ENCODE data around the gene TNFSF11. TPM values are rescaled to one million over a fixed set of nuclear protein-coding genes. Genes with fewer than 3 reads are reported as not detected.

Gene TNFSF11
- total and polyA plus RNA-seq, 2 experiments from 2014 or later, result not detected

- Histone ChIP-seq H3K4me1 (ENCODE audit: low read depth) (no peaks in the 10 kb centered on the region), H3K4me3 (no peak overlapping the region), H3K27me3 (no peaks in the 10 kb centered on the region), H3K9me3 (ENCODE audit: low read depth) (no peaks in the 10 kb centered on the region), H3K27ac (no peak overlapping the region), H3K36me3 (no peaks in the 10 kb centered on the region)
- DNase-seq (ENCODE audit: low read depth in 1 of 2, low spot score in 1 of 2), result peak in 1 of 2 donors; percentile 15
- no peak for TF ChIP-seq CTCF (IDR thresholded peaks at IDR 0.05; ENCODE audit: low read depth, low read length)
These were observed 75.9 kb downstream of the TNFSF11 start for GRCh38 chr13:42649831-42650230.

GRCh38 chr13:42650506-42650905, 76.6 kb downstream of the TNFSF11 start:
- Histone ChIP-seq H3K4me3 (no peak overlapping the region), H3K27me3 (no peaks in the 10 kb centered on the region), H3K4me1 (ENCODE audit: low read depth) (no peaks in the 10 kb centered on the region), H3K9me3 (ENCODE audit: low read depth) (no peaks in the 10 kb centered on the region), H3K36me3 (no peaks in the 10 kb centered on the region), H3K27ac (no peak overlapping the region)
- no peak for TF ChIP-seq CTCF (IDR thresholded peaks at IDR 0.05; ENCODE audit: low read depth, low read length)
- DNase-seq (ENCODE audit: low read depth in 1 of 2, low spot score in 1 of 2), result no peak

GRCh38 chr13:42651936-42652641, 78.1 kb downstream of the TNFSF11 start:
- no peak overlapping the region for H3K27ac ChIP-seq
- no peak for TF ChIP-seq CTCF (IDR thresholded peaks at IDR 0.05; ENCODE audit: low read depth, low read length)
- DNase-seq (ENCODE audit: low read depth in 1 of 2, low spot score in 1 of 2), result no peak

GRCh38 chr13:42652642-42653415, 78.9 kb downstream of the TNFSF11 start:
- no peak for TF ChIP-seq CTCF (IDR thresholded peaks at IDR 0.05; ENCODE audit: low read depth, low read length)
- H3K4me1 ChIP-seq (ENCODE audit: low read depth), result no peaks in the 10 kb centered on the region
- no peaks in the 10 kb centered on the region for H3K9me3 ChIP-seq (ENCODE audit: low read depth)
- no peak overlapping the region for H3K4me3 ChIP-seq
- DNase-seq (ENCODE audit: low read depth in 1 of 2, low spot score in 1 of 2), result no peak
- no peak overlapping the region for H3K27ac ChIP-seq
- H3K36me3 ChIP-seq, result no peaks in the 10 kb centered on the region
- no peaks in the 10 kb centered on the region for H3K27me3 ChIP-seq

More at GRCh38 chr13:42651936-42652641, 78.1 kb downstream of the TNFSF11 start:
- no peaks in the 10 kb centered on the region for H3K27me3 ChIP-seq
- H3K4me3 ChIP-seq, result no peak overlapping the region
- H3K36me3 ChIP-seq, result no peaks in the 10 kb centered on the region
- no peaks in the 10 kb centered on the region for H3K4me1 ChIP-seq (ENCODE audit: low read depth)
- no peaks in the 10 kb centered on the region for H3K9me3 ChIP-seq (ENCODE audit: low read depth)

GRCh38 chr13:42653679-42654078, 79.7 kb downstream of the TNFSF11 start:
- Histone ChIP-seq H3K27me3 (no peaks in the 10 kb centered on the region), H3K27ac (no peak overlapping the region), H3K9me3 (ENCODE audit: low read depth) (no peaks in the 10 kb centered on the region), H3K36me3 (no peaks in the 10 kb centered on the region), H3K4me3 (no peak overlapping the region), H3K4me1 (ENCODE audit: low read depth) (no peaks in the 10 kb centered on the region)
- TF ChIP-seq CTCF (IDR thresholded peaks at IDR 0.05; ENCODE audit: low read depth, low read length), result no peak
- no peak for DNase-seq (ENCODE audit: low read depth in 1 of 2, low spot score in 1 of 2)
